ENCODE measurements around the gene ZNF236.
"Not testable (repeated sequence)": the region's sequence is repeated elsewhere in the genome, so short reads cannot be mapped to it uniquely, and the experiment has no call there.

ZNF236 gene

DNA sequence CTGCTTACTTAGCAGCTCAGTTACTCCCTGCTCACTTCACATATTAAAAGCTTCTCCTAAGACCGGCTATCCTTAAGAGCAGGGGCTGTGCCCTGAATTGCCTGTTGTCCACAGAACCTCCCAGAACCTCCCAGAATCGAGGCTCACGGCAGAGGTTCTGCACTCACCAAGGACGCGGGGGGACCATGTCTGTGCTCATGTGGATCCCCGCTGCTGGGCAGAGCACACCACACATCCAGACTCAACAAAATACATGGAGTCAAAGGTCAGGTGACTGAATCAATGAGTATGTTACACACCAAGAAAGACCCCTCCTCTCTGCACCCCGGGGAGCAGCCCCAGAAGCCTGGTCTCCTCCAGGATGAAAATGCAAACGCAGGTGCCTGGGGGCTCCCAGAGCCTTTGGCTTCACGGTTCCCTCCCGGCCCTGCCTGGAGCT lies 161.3 kb downstream of the ZNF236 start:
- DNase-seq (no peak), ATAC-seq (replicated peaks) (peak; percentile 6)
- Mint-ChIP-seq H3K4me1 (ENCODE audit: low read depth in 2 of 2) (peaks cover 5% of the 10 kb centered on the region in 2 donors), H3K9me3 (no peaks in the 10 kb centered on the region), H3K27me3 (no peaks in the 10 kb centered on the region), H3K27ac (no peak overlapping the region), H3K36me3 (ENCODE audit: insufficient read depth) (peaks cover 7% of the 10 kb centered on the region), H3K4me3 (no peak overlapping the region)

DNA sequence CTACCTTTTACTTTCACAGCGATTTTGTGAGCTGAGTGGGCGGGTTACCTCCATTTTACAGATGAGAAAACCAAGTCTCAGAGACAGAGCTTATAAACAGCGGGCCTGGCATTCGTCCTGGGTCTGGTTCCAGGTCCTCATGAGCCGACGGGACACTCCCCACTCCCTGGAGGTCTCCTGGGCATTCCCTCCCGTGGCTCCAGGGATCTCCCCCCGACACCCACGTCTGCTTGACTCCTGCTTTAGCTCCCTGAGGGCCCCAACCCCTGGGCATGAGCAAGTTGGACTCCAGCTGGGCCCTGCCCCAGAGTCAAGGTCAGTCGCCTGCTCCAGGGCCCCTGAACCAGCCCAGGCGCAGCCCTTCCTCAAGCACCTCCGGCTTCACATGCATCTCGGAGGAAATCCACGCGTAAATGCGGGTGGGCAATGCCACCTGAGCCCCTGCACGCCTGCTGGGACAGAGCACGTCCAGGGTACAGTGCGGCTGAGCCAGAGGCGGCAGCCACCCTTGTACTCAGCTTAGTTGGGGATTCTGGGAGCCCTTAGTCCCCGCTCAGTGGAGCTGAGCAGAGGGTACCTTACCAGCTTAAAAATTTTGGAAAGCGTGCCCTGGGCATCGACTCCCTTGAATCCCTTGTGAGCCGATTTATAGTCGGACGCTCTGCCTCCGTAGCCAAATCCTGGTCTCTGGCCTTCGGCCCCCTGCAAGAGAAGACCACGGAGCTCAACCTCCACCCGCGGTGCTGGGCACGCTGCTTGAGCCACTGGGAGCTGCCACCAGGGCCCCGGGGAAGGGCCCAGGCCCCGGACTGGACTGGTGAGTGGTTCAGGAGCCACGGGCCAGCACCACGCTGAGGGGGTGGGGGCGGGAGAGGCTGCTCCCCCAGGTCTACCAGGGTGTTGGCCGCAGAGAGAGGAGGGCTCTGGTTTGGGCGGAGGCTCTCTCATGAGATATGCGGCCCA lies 162.1 kb downstream of the ZNF236 start:
- no peak for ATAC-seq (replicated peaks)

DNA sequence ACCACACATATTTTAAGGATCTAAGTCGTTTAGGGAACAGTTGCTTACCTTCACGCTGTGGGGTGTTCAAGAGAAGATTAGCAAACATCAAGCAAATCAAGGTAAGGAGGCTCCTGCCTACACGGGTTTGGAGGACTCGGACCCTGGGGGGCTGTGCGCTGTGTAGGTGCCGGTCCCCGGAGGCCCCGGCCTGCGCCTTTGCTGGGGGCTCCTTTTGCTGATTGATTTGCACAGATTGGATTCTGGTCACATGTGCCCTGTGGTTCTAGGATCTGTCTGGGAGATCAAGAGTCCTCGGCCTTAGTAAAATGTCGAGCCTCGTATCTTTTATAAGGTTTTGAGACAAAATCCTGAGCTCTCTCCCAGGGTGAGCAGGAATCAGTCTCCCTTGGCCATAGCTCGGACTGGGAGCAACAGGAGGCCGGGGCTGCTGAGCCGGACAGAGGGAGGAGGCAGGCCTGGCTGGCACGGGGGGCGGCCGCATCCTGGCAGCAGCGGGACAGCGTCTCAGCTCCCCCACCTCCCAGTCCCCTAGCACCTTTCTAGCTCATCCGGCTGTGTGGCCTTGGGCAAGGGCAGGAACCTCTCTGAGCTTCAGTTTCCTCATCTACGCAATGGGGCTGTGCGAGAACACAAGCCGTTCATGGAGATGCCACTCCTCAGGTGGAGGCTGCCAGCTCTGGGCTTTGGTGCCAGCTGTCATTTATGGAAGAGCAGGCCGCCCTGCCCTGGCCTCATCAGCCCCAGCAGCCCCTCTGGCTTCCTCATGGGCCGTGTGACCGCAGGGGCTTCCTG lies 163.0 kb downstream of the ZNF236 start:
- Mint-ChIP-seq H3K27me3 (no peaks in the 10 kb centered on the region), H3K9me3 (no peaks in the 10 kb centered on the region), H3K27ac (no peak overlapping the region), H3K4me1 (ENCODE audit: low read depth in 2 of 2) (peaks cover 5 to 8% of the 10 kb centered on the region in 2 donors), H3K4me3 (no peak overlapping the region), H3K36me3 (ENCODE audit: insufficient read depth) (peaks cover 4% of the 10 kb centered on the region)
- no peak for ATAC-seq (replicated peaks)
- DNase-seq: no peak

More for the DNA sequence above, 162.1 kb downstream of the ZNF236 start:
- Mint-ChIP-seq H3K27ac (no peak overlapping the region), H3K4me3 (no peak overlapping the region), H3K27me3 (no peaks in the 10 kb centered on the region), H3K36me3 (ENCODE audit: insufficient read depth) (peaks cover 7% of the 10 kb centered on the region), H3K9me3 (no peaks in the 10 kb centered on the region), H3K4me1 (ENCODE audit: low read depth in 2 of 2) (peaks cover 5% of the 10 kb centered on the region in 2 donors)
- no peak for DNase-seq

DNA sequence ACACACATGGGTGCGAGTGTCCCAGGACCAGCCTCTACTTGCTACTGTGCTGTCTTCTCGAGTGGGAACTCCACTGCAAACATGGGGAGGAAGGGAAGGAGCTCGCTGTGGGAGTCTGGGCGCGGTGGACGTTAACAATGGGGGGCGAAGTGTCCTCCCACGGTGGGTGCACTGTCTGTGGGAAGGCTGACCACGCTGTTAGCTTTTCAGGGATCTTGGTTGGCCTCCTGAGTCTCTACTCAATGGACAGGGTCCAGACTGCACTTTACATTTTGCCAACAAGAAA lies 163.5 kb downstream of the ZNF236 start:
- Mint-ChIP-seq H3K27ac (no peak overlapping the region), H3K9me3 (no peaks in the 10 kb centered on the region), H3K36me3 (ENCODE audit: insufficient read depth) (peaks cover 4% of the 10 kb centered on the region), H3K4me1 (ENCODE audit: low read depth in 2 of 2) (peaks cover 5 to 11% of the 10 kb centered on the region in 2 donors), H3K27me3 (no peaks in the 10 kb centered on the region), H3K4me3 (no peak overlapping the region)
- DNase-seq: no peak
- ATAC-seq (replicated peaks): no peak

DNA sequence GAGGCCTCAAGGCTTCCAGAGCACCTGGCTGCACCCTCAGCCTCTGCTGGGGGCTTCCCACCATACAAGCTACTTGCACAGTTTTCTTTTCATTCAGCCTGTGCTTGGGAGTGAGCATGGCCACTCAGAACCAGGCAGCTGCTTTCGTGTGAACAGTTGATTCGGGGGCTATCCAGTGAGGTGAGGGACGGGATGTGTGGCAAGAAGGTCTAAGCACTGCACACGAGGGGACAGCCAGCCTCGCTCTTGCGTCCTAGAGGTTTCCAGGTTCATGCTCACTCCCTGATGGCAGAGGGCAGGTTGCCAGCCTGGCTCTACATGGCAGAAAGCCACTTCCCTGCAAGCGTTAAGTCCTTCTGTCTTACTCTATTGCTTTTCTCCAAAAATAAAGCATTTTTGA lies 164.0 kb downstream of the ZNF236 start:
- no peaks in the 10 kb centered on the region for H3K9me3 Mint-ChIP-seq
- H3K36me3 Mint-ChIP-seq (ENCODE audit: insufficient read depth): peaks cover 4% of the 10 kb centered on the region
- H3K27me3 Mint-ChIP-seq: no peaks in the 10 kb centered on the region
- H3K4me3 Mint-ChIP-seq: no peak overlapping the region
- ATAC-seq (replicated peaks) (no peak), DNase-seq (no peak)
- no peak overlapping the region for H3K27ac Mint-ChIP-seq
- H3K4me1 Mint-ChIP-seq (ENCODE audit: low read depth in 2 of 2): peaks cover 5 to 14% of the 10 kb centered on the region in 2 donors

DNA sequence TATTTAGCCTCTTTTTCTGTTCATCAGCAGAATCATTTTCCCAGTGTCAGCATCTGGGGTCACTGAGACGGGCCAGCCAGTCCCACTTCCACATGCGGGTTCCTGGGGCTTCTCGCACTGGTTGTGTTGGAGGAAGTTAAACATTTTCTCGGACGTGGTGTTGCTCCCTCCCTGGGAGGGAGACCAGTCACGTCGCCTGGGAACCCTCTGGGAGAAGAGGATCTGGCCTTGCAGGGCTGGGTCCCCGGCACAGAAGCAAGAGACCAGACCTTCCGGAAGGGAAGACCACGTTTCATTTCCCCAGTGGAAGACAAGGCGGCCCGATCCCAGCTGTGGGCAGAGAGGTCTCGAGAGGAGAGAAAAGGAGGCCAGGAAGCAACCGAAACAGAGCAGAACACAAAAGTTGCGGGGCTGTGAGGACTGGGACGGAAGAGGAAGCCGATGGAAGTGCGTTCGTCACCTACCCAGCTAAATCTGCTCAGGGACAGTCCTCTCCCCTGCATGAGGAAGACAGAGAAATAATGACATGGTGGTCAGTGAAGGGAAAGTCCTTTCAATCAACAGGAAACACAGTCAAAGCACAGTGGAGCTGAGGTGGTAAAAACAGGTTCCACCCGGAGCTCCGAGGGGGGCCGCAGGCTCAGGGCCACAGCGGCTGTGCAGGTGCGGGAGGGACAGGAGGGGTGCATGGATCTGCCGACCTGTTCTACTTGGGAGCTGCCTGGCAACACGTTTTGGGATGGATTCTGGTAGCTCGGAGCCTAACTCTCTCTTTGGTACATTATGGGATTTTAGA lies 165.9 kb downstream of the ZNF236 start:
- peak overlapping the region in 1 of 2 donors; percentile 7 for H3K27ac Mint-ChIP-seq
- H3K27me3 Mint-ChIP-seq: no peaks in the 10 kb centered on the region
- DNase-seq (no peak), ATAC-seq (replicated peaks) (no peak)
- no peaks in the 10 kb centered on the region for H3K9me3 Mint-ChIP-seq
- H3K4me1 Mint-ChIP-seq (ENCODE audit: low read depth in 2 of 2): peaks cover under 1 to 12% of the 10 kb centered on the region in 2 donors
- no peak overlapping the region for H3K4me3 Mint-ChIP-seq
- peaks cover 10% of the 10 kb centered on the region for H3K36me3 Mint-ChIP-seq (ENCODE audit: insufficient read depth)

DNA sequence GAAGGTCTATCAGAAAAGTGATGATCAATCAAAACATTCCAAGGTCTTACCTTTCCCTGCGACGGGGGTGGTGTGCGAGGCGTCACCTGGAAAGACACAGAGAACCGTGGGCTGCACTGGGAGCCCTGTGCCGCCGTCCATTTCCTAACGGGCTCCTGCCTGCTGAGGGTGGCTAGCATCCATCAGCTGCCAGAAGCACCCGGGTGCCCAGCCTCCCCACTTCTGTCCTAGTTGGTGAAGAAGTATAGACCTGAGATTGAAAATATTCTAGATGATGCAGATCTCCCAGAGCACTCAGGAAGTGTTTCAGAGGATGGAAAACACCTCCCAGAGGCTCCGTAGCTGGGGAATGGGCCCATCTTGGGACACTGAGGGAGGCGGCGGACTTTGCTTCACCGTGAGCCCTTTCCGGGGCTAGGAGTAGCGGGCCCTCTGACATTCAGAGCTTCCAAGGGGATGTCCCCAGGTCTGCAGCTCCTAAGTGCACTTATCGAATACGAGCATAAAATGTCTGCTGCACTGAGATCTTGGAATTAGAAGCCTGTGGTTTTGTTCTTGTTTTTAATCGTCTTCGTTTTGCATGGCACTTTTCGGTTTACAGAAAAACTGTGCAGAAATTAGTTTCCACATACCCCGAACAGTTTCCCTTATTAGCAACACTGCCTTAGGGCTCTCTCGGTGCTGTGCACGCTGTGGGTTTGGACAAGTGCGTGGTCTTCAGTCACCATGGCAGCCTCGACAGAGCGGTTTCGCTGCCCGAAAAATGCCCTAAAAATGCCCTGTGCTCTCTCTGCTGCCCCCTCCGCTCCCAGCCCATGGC lies 166.7 kb downstream of the ZNF236 start:
- Mint-ChIP-seq H3K4me1 (ENCODE audit: low read depth in 2 of 2) (peaks cover 0 to 11% of the 10 kb centered on the region in 2 donors), H3K27ac (no peak overlapping the region), H3K4me3 (no peak overlapping the region), H3K9me3 (no peaks in the 10 kb centered on the region), H3K36me3 (ENCODE audit: insufficient read depth) (peaks cover 10% of the 10 kb centered on the region), H3K27me3 (no peaks in the 10 kb centered on the region)
- no peak for DNase-seq
- no peak for ATAC-seq (replicated peaks)

DNA sequence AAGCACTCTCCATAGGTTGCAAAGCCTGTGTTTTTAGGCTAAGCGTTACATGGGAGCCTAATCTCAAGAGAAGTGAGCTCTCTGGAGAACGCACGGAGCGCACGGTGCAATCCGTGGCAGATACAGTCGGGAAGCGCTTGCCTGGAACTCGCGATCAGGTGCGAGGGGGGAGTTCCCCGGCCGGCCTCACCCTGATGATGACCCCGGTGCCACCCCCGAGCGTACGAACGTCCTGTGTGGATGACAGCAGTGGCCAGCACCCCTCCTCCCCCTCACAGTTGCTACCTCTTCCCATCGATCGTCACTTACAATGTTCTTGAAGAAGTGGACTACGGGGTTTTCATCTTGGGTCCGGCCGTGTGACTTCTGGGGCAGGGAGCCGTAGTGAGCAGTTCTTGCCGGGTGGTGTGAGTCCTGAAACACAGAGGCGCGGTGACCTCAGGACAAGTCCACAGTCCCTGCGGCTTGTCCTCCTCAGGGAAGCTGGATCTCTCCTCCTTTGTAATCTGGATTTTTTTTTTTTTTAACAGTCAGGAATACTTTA lies 167.4 kb downstream of the ZNF236 start:
- no peaks in the 10 kb centered on the region for H3K27me3 Mint-ChIP-seq
- H3K4me1 Mint-ChIP-seq (ENCODE audit: low read depth in 2 of 2): peaks cover 0 to 11% of the 10 kb centered on the region in 2 donors

DNA sequence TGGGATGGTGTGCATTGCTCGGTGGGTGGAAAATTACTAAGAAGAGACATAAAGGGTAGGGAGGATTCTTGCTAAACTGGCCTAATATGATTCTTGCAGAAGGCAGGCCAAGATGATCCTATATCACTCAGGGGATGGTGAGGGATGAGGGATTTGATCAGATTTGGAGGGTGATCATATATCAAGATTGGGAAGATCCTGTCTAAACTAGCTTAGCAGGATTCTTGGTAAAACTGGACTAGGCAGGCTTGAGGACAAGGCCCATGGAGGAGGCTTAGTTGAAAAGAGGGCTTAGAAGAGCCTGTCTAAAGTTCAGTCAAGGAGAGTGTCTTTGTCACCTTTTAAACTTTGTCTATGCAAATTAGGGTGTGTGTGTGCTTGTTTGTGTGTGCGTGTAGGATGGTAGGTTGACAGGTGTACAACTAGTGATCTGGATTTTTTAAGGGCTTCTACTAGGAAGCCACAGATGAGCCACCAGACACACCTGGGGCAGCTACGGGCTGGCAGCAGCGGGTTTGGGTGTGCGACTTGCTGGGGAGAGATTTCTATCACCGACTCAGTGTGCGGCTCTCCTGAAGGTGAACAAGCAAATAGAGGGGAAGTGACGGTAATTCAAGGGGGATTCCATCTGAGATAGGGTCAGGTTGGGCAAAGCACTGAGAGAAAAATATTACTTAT lies 168.1 kb downstream of the ZNF236 start:
- not testable (repeated sequence) for H3K36me3 Mint-ChIP-seq (ENCODE audit: insufficient read depth); DNase-seq; H3K9me3 Mint-ChIP-seq; H3K27ac Mint-ChIP-seq; H3K27me3 Mint-ChIP-seq; H3K4me3 Mint-ChIP-seq; ATAC-seq (replicated peaks)
- H3K4me1 Mint-ChIP-seq (ENCODE audit: low read depth in 2 of 2): peaks cover 0 to 11% of the 10 kb centered on the region in 2 donors

More for the DNA sequence above, 167.4 kb downstream of the ZNF236 start:
- Mint-ChIP-seq H3K9me3 (no peaks in the 10 kb centered on the region), H3K27ac (no peak overlapping the region), H3K4me3 (no peak overlapping the region), H3K36me3 (ENCODE audit: insufficient read depth) (peaks cover 10% of the 10 kb centered on the region)
- ATAC-seq (replicated peaks): no peak
- no peak for DNase-seq

DNA sequence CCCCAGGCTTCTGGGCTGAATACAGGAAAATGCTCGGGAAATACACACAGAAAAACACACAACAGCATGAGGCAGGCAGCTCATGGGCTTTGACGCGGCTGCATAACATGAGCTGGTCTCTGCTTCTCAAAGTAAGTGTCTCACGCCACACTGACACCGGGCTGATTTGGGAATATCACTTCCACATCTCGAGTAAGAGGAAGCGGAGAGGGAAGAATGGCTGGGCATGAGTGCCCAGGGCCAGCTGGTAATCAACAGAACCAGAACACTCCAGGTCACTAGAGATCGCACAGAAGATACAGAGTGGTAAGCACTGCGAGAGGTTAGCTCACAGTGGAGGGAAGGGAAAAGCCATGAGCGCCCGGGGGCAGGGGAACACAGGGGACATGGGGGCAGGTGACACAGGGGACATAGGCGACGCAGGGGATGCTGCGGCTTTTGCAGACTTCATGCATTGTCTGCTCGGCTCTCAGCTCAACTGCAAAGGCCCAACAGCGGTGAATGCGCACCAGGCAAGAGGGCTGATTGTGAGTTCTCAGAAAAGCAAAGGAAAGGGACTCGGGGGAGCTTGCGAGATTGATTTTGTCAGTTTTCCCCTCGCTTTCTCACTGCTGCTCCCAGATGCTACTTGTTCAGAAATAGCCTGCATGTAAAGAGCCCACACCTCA lies 168.8 kb downstream of the ZNF236 start:
- Mint-ChIP-seq H3K27ac (no peak overlapping the region), H3K36me3 (ENCODE audit: insufficient read depth) (peaks cover 6% of the 10 kb centered on the region), H3K4me1 (ENCODE audit: low read depth in 2 of 2) (peaks cover 0 to 11% of the 10 kb centered on the region in 2 donors), H3K27me3 (no peaks in the 10 kb centered on the region), H3K4me3 (no peak overlapping the region), H3K9me3 (no peaks in the 10 kb centered on the region)
- ATAC-seq (replicated peaks) (no peak), DNase-seq (no peak)

DNA sequence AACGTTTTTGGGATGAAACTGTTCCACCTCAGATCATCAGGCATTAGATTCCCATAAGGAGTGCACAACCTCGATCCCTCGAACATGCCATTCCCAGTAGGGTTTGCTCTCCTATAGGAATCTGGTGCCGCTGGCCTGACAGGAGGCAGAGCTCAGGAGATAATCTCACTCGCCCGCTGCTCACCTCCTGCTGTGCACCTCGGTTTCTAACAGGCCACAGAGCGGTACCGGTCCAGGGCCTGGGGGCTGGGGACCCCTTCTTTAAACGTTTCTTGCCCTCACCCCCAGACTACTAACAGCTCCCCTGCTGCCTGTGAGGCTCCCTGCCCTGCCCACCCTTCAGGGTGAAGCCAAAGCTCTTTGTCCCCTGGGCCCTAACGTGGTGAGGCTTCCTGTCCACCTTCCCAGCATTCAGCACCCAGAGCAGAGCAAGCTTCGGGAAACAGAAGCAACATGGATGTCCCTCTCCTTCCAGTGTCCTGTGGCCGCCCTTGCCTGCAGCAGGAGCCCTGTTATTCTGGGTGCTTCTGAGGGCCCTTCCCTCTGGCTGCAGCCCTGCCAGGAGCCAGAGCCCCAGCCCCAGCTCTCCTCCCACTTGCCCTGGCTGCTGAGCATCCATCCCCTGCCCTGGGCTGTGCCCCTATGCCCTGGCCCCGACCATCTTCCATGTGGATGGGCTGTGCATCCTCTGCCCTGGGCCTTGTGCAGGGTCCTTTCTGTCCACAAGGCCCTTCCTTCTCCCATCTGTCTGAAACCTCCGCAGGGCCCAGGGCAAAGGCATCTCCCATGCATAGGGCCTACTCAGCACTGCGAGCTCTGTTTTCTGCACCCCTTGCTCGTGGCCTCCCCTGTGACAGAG lies 170.1 kb downstream of the ZNF236 start:
- Mint-ChIP-seq H3K27ac (no peak overlapping the region), H3K36me3 (ENCODE audit: insufficient read depth) (peaks cover 6% of the 10 kb centered on the region), H3K9me3 (no peaks in the 10 kb centered on the region), H3K27me3 (no peaks in the 10 kb centered on the region), H3K4me1 (ENCODE audit: low read depth in 2 of 2) (peaks cover 0 to 11% of the 10 kb centered on the region in 2 donors), H3K4me3 (no peak overlapping the region)
- DNase-seq (no peak), ATAC-seq (replicated peaks) (no peak)
